ENCODE data around the gene ADAMTS4. TPM values are rescaled to one million over a fixed set of nuclear protein-coding genes. Genes with fewer than 3 reads are reported as not detected.

ADAMTS4 gene
- total and polyA plus RNA-seq, 9 of the 15 experiments (the other 6 are each of a cell fraction or from before 2014, with no cell fraction given) = 0.07 to 3.7 (median 0.41) TPM

GRCh38 chr1:161201836-161202712 lies 3.2 kb upstream of the ADAMTS4 start, which contains the start of gene NDUFS2 (continued):
- no peak for TF ChIP-seq ZNF143 (CRISPR knock-in tag; IDR thresholded peaks at IDR 0.05)
- no peak for TF ChIP-seq ZSCAN32 (CRISPR knock-in tag; IDR thresholded peaks at IDR 0.05)
- peak; percentile 97 for TF ChIP-seq TAF7 (tag; IDR thresholded peaks at IDR 0.05)
- no peak for TF ChIP-seq ARID3A (IDR thresholded peaks at IDR 0.05; ENCODE audit: borderline replicate concordance, low read depth, low read length)
- no peak for TF ChIP-seq CBX2 (IDR thresholded peaks at IDR 0.05; ENCODE audit: insufficient read depth, low read length, poor library complexity, severe bottlenecking)
- TF ChIP-seq HDAC3 (IDR thresholded peaks at IDR 0.05; ENCODE audit: borderline replicate concordance, partially characterized antibody) = no peak
- TF ChIP-seq CHD7 (IDR thresholded peaks at IDR 0.05; ENCODE audit: low read depth, low read length) = no peak
- no peak for TF ChIP-seq ZNF655 (CRISPR knock-in tag; IDR thresholded peaks at IDR 0.05)
- peak; percentile 65 for TF ChIP-seq BACH1 (tag; IDR thresholded peaks at IDR 0.05)
- TF ChIP-seq CHD1 (IDR thresholded peaks at IDR 0.05; ENCODE audit: low read length) = no peak
- peak in 1 of 2 experiments; percentile 67; a peak in 1 of 4 replicates for TF ChIP-seq SRF (CRISPR knock-in tag; IDR thresholded peaks at IDR 0.05)
- TF ChIP-seq CCAR2 (IDR thresholded peaks at IDR 0.05; ENCODE audit: low read depth, low read length) = no peak
